H1 (cell line): ENCODE measurements around the gene TRAF3IP3. TPM values are rescaled to one million over a fixed set of nuclear protein-coding genes. Genes with fewer than 3 reads are reported as not detected.

Experiments used
- CTCF ChIA-PET: fragments of 300-600 bp; sonication (Branson Sonifier 250); formaldehyde crosslinking; loops from one replicate; lab custom pipeline; 2021; ENCODE audit not compliant: partially characterized antibody; lab: Charles Lee
- POLR2A ChIA-PET: fragments of 300-600 bp; sonication (Branson Sonifier 250); formaldehyde crosslinking; loops from one replicate; lab custom pipeline; 2021; ENCODE audit warnings: inconsistent platforms; ENCODE audit not compliant: partially characterized antibody; lab: Charles Lee
- DNase-seq, 2 experiments: peaks; one replicate each; pipeline versions ENCODE4 v3.0.0 to v3.0.0-alpha.2; 2010 to 2022; ENCODE audit warnings: low spot score in 2 of 2, low read depth in 1 of 2, mixed read lengths in 1 of 2
- FAIRE-seq: peaks from 2 replicates; lab custom pipeline; 2011; peaks lifted over from hg19 to GRCh38; lab: Jason Lieb, UNC
- H2AFZ ChIP-seq: 2 replicates; pipeline ENCODE4 v1.8.1; 2012; ENCODE audit warnings: low read length, inconsistent platforms
- H2AK5ac ChIP-seq: 2 replicates; pipeline ENCODE4 v1.6.1; 2013; ENCODE audit warnings: low read depth, low read length
- H2BK120ac ChIP-seq: replicated peaks from 2 replicates; pipeline ENCODE3; 2013; ENCODE audit warnings: low read depth, low read length, inconsistent platforms
- H2BK12ac ChIP-seq: 2 replicates; pipeline ENCODE4 v1.6.1; 2013; ENCODE audit warnings: low read depth, low read length
- H2BK15ac ChIP-seq: 2 replicates; pipeline ENCODE4 v1.6.1; 2013; ENCODE audit warnings: low read length
- H2BK20ac ChIP-seq: 2 replicates; pipeline ENCODE4 v1.6.1; 2013; ENCODE audit warnings: low read length
- H2BK5ac ChIP-seq: 2 replicates; pipeline ENCODE4 v1.6.1; 2013; ENCODE audit warnings: low read depth, low read length
- H3K14ac ChIP-seq: 2 replicates; pipeline ENCODE4 v1.6.1; 2013; ENCODE audit warnings: inconsistent platforms; ENCODE audit not compliant: insufficient read length
- H3K18ac ChIP-seq: 2 replicates; pipeline ENCODE4 v1.6.1; 2013; ENCODE audit warnings: low read length; ENCODE audit errors: extremely low read depth
- H3K23ac ChIP-seq: 2 replicates; pipeline ENCODE4 v1.6.1; 2013; ENCODE audit warnings: inconsistent platforms; ENCODE audit not compliant: insufficient read length
- H3K23me2 ChIP-seq: 2 replicates; pipeline ENCODE4 v1.6.1; 2013; ENCODE audit warnings: low read depth, low read length
- H3K27ac ChIP-seq: 2 replicates; pipeline ENCODE4 v1.6.1; 2011; ENCODE audit warnings: low read depth, low read length, inconsistent platforms
- H3K27me3 ChIP-seq, 4 experiments: replicated peaks in 1 of 4; 1 replicate in 1 of 4; 2 replicates in 3 of 4; pipeline versions ENCODE4 v1.6.1 to v1.8.1; 2011 to 2013; ENCODE audit warnings: low read length in 3 of 4, mild to moderate bottlenecking in 3 of 4, inconsistent platforms in 2 of 4, mixed read lengths in 2 of 4, moderate library complexity in 1 of 4; ENCODE audit not compliant: control insufficient read depth in 3 of 4, insufficient read depth in 3 of 4; ENCODE audit errors: extremely low read depth in 1 of 4
- H3K36me3 ChIP-seq, 4 experiments: 2 replicates each; pipeline versions ENCODE4 v1.6.1 to v1.8.1; 2011 to 2013; ENCODE audit warnings: mild to moderate bottlenecking in 4 of 4, low read length in 3 of 4, moderate library complexity in 2 of 4, control low read depth in 1 of 4, inconsistent platforms in 1 of 4; ENCODE audit not compliant: insufficient read depth in 4 of 4, control insufficient read depth in 2 of 4
- H3K4ac ChIP-seq: replicated peaks from 2 replicates; pipeline ENCODE3; 2013; ENCODE audit warnings: low read length, low read depth, mixed read lengths, inconsistent platforms; ENCODE audit not compliant: insufficient read length
- H3K4me1 ChIP-seq, 4 experiments: replicated peaks in 1 of 4; 1 replicate in 1 of 4; 2 replicates in 3 of 4; pipeline versions ENCODE4 v1.6.1 to v1.8.1; 2011 to 2013; ENCODE audit warnings: low read length in 3 of 4, inconsistent platforms in 2 of 4, mixed read lengths in 1 of 4; ENCODE audit not compliant: insufficient read depth in 4 of 4, control insufficient read depth in 3 of 4
- H3K4me2 ChIP-seq, 2 experiments: 2 replicates each; pipeline versions ENCODE4 v1.6.1 to v1.8.1; 2011 to 2013; ENCODE audit warnings: low read depth in 2 of 2, low read length in 2 of 2, control low read depth in 1 of 2, inconsistent platforms in 1 of 2, mild to moderate bottlenecking in 1 of 2; ENCODE audit not compliant: insufficient read depth in 1 of 2
- H3K4me3 ChIP-seq, 4 experiments: fragments of 200-600, 300-600 bp in 1 of 4; sonication (generic), shearing (Covaris generic), sonication (Bioruptor Twin) in 1 of 4; 2 replicates each; pipeline versions ENCODE4 v1.5.1 to v1.8.1; 2011 to 2016; ENCODE audit warnings: low read length in 4 of 4, low read depth in 3 of 4, control low read depth in 2 of 4, inconsistent platforms in 2 of 4, mild to moderate bottlenecking in 2 of 4, mixed read lengths in 1 of 4, moderate library complexity in 1 of 4; ENCODE audit not compliant: insufficient read depth in 2 of 4; ENCODE audit errors: extremely low read depth in 1 of 4
- H3K56ac ChIP-seq: replicated peaks from 2 replicates; pipeline ENCODE3; 2013; ENCODE audit warnings: low read depth, mild to moderate bottlenecking, mixed read lengths, low read length, inconsistent platforms; ENCODE audit not compliant: insufficient read length
- H3K79me1 ChIP-seq: 2 replicates; pipeline ENCODE4 v1.6.1; 2013; ENCODE audit warnings: low read depth, low read length, control low read depth
- H3K79me2 ChIP-seq, 2 experiments: 2 replicates each; pipeline versions ENCODE4 v1.6.1 to v1.8.1; 2012 to 2013; ENCODE audit warnings: low read length in 2 of 2, mild to moderate bottlenecking in 2 of 2, inconsistent platforms in 1 of 2; ENCODE audit not compliant: insufficient read depth in 2 of 2, control insufficient read depth in 1 of 2
- H3K9ac ChIP-seq, 4 experiments: replicated peaks in 1 of 4; 1 replicate in 1 of 4; 2 replicates in 3 of 4; pipeline versions ENCODE4 v1.6.1 to v1.8.1; 2011 to 2013; ENCODE audit warnings: low read depth in 3 of 4, low read length in 3 of 4, control low read depth in 2 of 4, mild to moderate bottlenecking in 2 of 4, moderate library complexity in 2 of 4, inconsistent platforms in 1 of 4; ENCODE audit errors: extremely low read depth in 1 of 4
- H3K9me3 ChIP-seq, 2 experiments: 2 replicates each; pipeline versions ENCODE4 v1.6.1 to v1.8.1; 2012 to 2013; ENCODE audit warnings: mild to moderate bottlenecking in 2 of 2, moderate library complexity in 2 of 2, control low read depth in 1 of 2, inconsistent platforms in 1 of 2, low read depth in 1 of 2, low read length in 1 of 2, mixed read lengths in 1 of 2; ENCODE audit not compliant: insufficient read depth in 2 of 2
- H4K20me1 ChIP-seq, 2 experiments: replicated peaks in 1 of 2; 2 replicates each; pipeline versions ENCODE3 to v1.8.1; 2011 to 2013; ENCODE audit warnings: inconsistent platforms in 2 of 2, low read length in 2 of 2, mild to moderate bottlenecking in 1 of 2; ENCODE audit not compliant: insufficient read depth in 2 of 2, control insufficient read depth in 1 of 2
- H4K5ac ChIP-seq: 2 replicates; pipeline ENCODE4 v1.6.1; 2013; ENCODE audit warnings: low read length, low read depth, mixed read lengths, inconsistent platforms; ENCODE audit not compliant: insufficient read length
- H4K8ac ChIP-seq: 2 replicates; pipeline ENCODE4 v1.8.0; 2013; ENCODE audit warnings: mild to moderate bottlenecking, moderate library complexity, low read length, inconsistent platforms; ENCODE audit not compliant: insufficient read depth; ENCODE audit errors: extremely low read depth
- H4K91ac ChIP-seq: replicated peaks from 2 replicates; pipeline ENCODE3; 2013; ENCODE audit warnings: low read length, mixed read lengths, inconsistent platforms; ENCODE audit not compliant: insufficient read length
- GABPA ChIP-seq: IDR thresholded peaks from 2 replicates; pipeline ENCODE4 v1.6.1; 2011; ENCODE audit warnings: mild to moderate bottlenecking, low read length, moderate library complexity, borderline replicate concordance; ENCODE audit not compliant: insufficient read depth
- HDAC6 ChIP-seq: IDR thresholded peaks from one replicate; pipeline ENCODE4 v1.7.1; 2012; ENCODE audit warnings: low read depth, mild to moderate bottlenecking, inconsistent platforms, low read length, moderate library complexity
- TCF12 ChIP-seq: IDR thresholded peaks from 2 replicates; pipeline ENCODE4 v1.6.1; 2011; ENCODE audit warnings: low read depth, mild to moderate bottlenecking, low read length
- YY1 ChIP-seq: IDR thresholded peaks from 2 replicates; pipeline ENCODE4 v1.6.1; 2011; ENCODE audit warnings: low read depth, mild to moderate bottlenecking, low read length
- WGBS, 2 experiments: shearing (Covaris generic) in 1 of 2; methylation state at CpG; one replicate each; pipeline versions ENCODE4 v1.1.6 to v1.1.7; 2013 to 2015; ENCODE audit warnings: low lambda C conversion rate in 2 of 2, mixed read lengths in 2 of 2, inconsistent platforms in 1 of 2, low coverage in 1 of 2, missing lambda C conversion rate in 1 of 2; ENCODE audit not compliant: insufficient replicate concordance in 2 of 2, insufficient coverage in 1 of 2, insufficient read length in 1 of 2; ENCODE audit errors: extremely low coverage in 1 of 2, missing lambda C conversion rate in 1 of 2; 5-methylcytosine and 5-hydroxymethylcytosine counted together
- polyA plus RNA-seq, 7 experiments: library from polyadenylated mRNA; depleted of rRNA in 3 of 7; stranded (reverse) in 5 of 7; unstranded in 2 of 7; fragments of >200 nt in 5 of 7; fragments of 200-250 nt in 2 of 7; gene quantifications; 1 replicate in 5 of 7; 2 replicates in 1 of 7; 4 replicates in 1 of 7; pipeline versions ENCODE4 v1.2.1 to v1.2.3, GENCODE V29; 2011 to 2013; ENCODE audit warnings: missing spikeins in 2 of 7, mixed read lengths in 2 of 7
- total RNA-seq: library from RNA; stranded (reverse); fragmentation: NEBNext Ultra II Directional; extraction: Animal tissue kit (Norgen Biotek cat#: 25700); gene quantifications from 2 replicates; pipeline ENCODE4 v1.2.1, GENCODE V29; 2021

The TRAF3IP3 gene
- total and polyA plus RNA-seq, 2 of the 8 experiments (the other 6 are each of a cell fraction or from before 2014, with no cell fraction given): not detected

DNA sequence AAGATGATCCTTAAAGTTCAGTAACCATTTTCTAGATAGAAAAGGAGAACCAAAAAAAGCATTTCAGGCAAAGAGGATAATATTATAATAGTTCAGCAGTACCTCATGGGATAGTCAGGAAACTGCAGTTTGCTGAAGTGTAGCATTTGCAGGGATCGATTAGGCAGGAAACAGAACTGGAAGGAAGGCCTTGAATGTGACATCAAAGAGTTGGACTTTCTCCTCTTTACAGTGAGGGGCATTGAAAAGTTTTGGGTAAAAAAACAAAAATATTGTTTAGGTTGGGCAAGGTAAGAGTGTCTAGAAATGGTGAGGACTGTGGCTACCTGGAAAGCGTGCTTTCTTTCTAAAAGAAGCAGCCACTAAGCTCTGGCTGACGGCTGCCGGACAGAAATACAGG is 58.0 kb downstream of the TRAF3IP3 start:
- 93% methylated on average over 4 of the region's 4 CpGs; no CpG with 5 or more reads in 1 of the 2 experiments for WGBS, 2 experiments
- no peak overlapping the region for H2BK12ac ChIP-seq
- DNase-seq (no peak), FAIRE-seq (no peak)
- no peak overlapping the region for H2BK120ac ChIP-seq
- no peaks in the 10 kb centered on the region for H4K20me1 ChIP-seq
- no peaks in the 10 kb centered on the region for H3K9me3 ChIP-seq
- no peak overlapping the region for H3K27ac ChIP-seq
- no peak overlapping the region for H3K9ac ChIP-seq
- POLR2A ChIA-PET: interaction anchor here (1.6 to 2.0 kb wide), 2 partner anchors 8 to 10 kb away, joined by 4 to 5 read pairs; partner anchors contain the start of gene IRF6
- H2BK5ac ChIP-seq: no peak overlapping the region
- no peak overlapping the region for H2BK20ac ChIP-seq
- H3K79me1 ChIP-seq: no peaks in the 10 kb centered on the region
- H4K5ac ChIP-seq: no peak overlapping the region
- H3K4me3 ChIP-seq: no peak overlapping the region
- no peak overlapping the region for H2AK5ac ChIP-seq
- H3K18ac ChIP-seq: no peak overlapping the region
- CTCF ChIA-PET: interaction anchor here (0.6 to 11.7 kb wide), 5 partner anchors 8 to 1702 kb away, joined by 3 to 254 read pairs (median 4); partner anchors contain the start of genes IRF6 and UTP25
- H3K36me3 ChIP-seq: no peaks in the 10 kb centered on the region
- no peak overlapping the region for H4K91ac ChIP-seq
- no peak overlapping the region for H2AFZ ChIP-seq
- H3K23me2 ChIP-seq: no peaks in the 10 kb centered on the region
- no peak overlapping the region for H4K8ac ChIP-seq
- TF ChIP-seq HDAC6: no peak
- TF ChIP-seq YY1: no peak
- no peak for TF ChIP-seq GABPA
- TF ChIP-seq TCF12: no peak
- no peak overlapping the region for H3K23ac ChIP-seq
- H2BK15ac ChIP-seq: no peak overlapping the region
- H3K4me2 ChIP-seq: no peak overlapping the region
- peaks cover 0 to 2% (median 0%) of the 10 kb centered on the region in 4 experiments; a peak in 3 of 7 replicates for H3K4me1 ChIP-seq
- no peak overlapping the region for H3K56ac ChIP-seq
- no peak overlapping the region for H3K4ac ChIP-seq
- no peaks in the 10 kb centered on the region; a peak in 1 of 7 replicates for H3K27me3 ChIP-seq
- H3K14ac ChIP-seq: no peak overlapping the region
- H3K79me2 ChIP-seq: no peaks in the 10 kb centered on the region
